ENCODE measurements around the gene GOLPH3L. TPM values are rescaled to one million over a fixed set of nuclear protein-coding genes. Genes with fewer than 3 reads are reported as not detected.
A peak's percentile ranks its signal among the peaks of the same experiment; 100 is the strongest.
"Not testable (repeated sequence)": the region's sequence is repeated elsewhere in the genome, so short reads cannot be mapped to it uniquely, and the experiment has no call there.

The GOLPH3L gene
- total RNA-seq, 1 donor from 2014 or later, result 14.5 TPM

GRCh38 chr1:150629115-150629928 lies 67.6 kb downstream of the GOLPH3L start, which contains the start of gene ENSA:
Gene ENSA (minus strand): TSS chr1:150629612. CDS start chr1:150629470, 142 bp downstream.
- no peak within 1 kb of the TSS for H3K27ac Mint-ChIP-seq (ENCODE audit: unreplicated experiment)
- no peaks in the 10 kb centered on the region for H3K36me3 Mint-ChIP-seq (ENCODE audit: unreplicated experiment)
- peaks cover 5% of the 10 kb centered on the region for H3K9me3 Mint-ChIP-seq (ENCODE audit: unreplicated experiment)
- DNase-seq, result peak; percentile 95
- peaks cover 17% of the 10 kb centered on the region for H3K4me1 Mint-ChIP-seq (ENCODE audit: low read depth, unreplicated experiment)
- TF ChIP-seq CTCF (IDR thresholded peaks at IDR 0.05; ENCODE audit: partially characterized antibody, unreplicated experiment), result no peak
- H3K27me3 Mint-ChIP-seq (ENCODE audit: unreplicated experiment), result peaks cover 2% of the 10 kb centered on the region
- H3K4me3 Mint-ChIP-seq (ENCODE audit: unreplicated experiment), result no peak within 1 kb of the TSS

GRCh38 chr1:150628766-150629114 lies 68.2 kb downstream of the GOLPH3L start:
- no peak for TF ChIP-seq CTCF (IDR thresholded peaks at IDR 0.05; ENCODE audit: partially characterized antibody, unreplicated experiment)
- Mint-ChIP-seq H3K9me3 (ENCODE audit: unreplicated experiment) (peaks cover 5% of the 10 kb centered on the region), H3K4me1 (ENCODE audit: low read depth, unreplicated experiment) (peaks cover 13% of the 10 kb centered on the region), H3K27me3 (ENCODE audit: unreplicated experiment) (peaks cover 2% of the 10 kb centered on the region), H3K27ac (ENCODE audit: unreplicated experiment) (no peak overlapping the region), H3K4me3 (ENCODE audit: unreplicated experiment) (no peak overlapping the region), H3K36me3 (ENCODE audit: unreplicated experiment) (no peaks in the 10 kb centered on the region)
- DNase-seq, result no peak

- peaks cover 9% of the 10 kb centered on the region for H3K4me1 Mint-ChIP-seq (ENCODE audit: low read depth, unreplicated experiment)
- H3K27me3 Mint-ChIP-seq (ENCODE audit: unreplicated experiment), result peaks cover 2% of the 10 kb centered on the region
- DNase-seq, result no peak
- peaks cover 5% of the 10 kb centered on the region for H3K9me3 Mint-ChIP-seq (ENCODE audit: unreplicated experiment)
- H3K36me3 Mint-ChIP-seq (ENCODE audit: unreplicated experiment), result no peaks in the 10 kb centered on the region
- H3K4me3 Mint-ChIP-seq (ENCODE audit: unreplicated experiment), result peak overlapping the region; percentile 49
- no peak for TF ChIP-seq CTCF (IDR thresholded peaks at IDR 0.05; ENCODE audit: partially characterized antibody, unreplicated experiment)
- H3K27ac Mint-ChIP-seq (ENCODE audit: unreplicated experiment), result peak overlapping the region; percentile 11
Observed at GRCh38 chr1:150627826-150628410, 69.0 kb downstream of the GOLPH3L start.

- H3K27me3 Mint-ChIP-seq (ENCODE audit: unreplicated experiment), result peaks cover 2% of the 10 kb centered on the region
- peaks cover 5% of the 10 kb centered on the region for H3K4me1 Mint-ChIP-seq (ENCODE audit: low read depth, unreplicated experiment)
- H3K36me3 Mint-ChIP-seq (ENCODE audit: unreplicated experiment), result no peaks in the 10 kb centered on the region
- H3K9me3 Mint-ChIP-seq (ENCODE audit: unreplicated experiment), result peaks cover 3% of the 10 kb centered on the region
- no peak for TF ChIP-seq CTCF (IDR thresholded peaks at IDR 0.05; ENCODE audit: partially characterized antibody, unreplicated experiment)
- no peak for DNase-seq
- no peak overlapping the region for H3K4me3 Mint-ChIP-seq (ENCODE audit: unreplicated experiment)
- no peak overlapping the region for H3K27ac Mint-ChIP-seq (ENCODE audit: unreplicated experiment)
Observed at GRCh38 chr1:150626150-150626549, 70.8 kb downstream of the GOLPH3L start.

- DNase-seq; H3K9me3 Mint-ChIP-seq (ENCODE audit: unreplicated experiment); H3K4me1 Mint-ChIP-seq (ENCODE audit: low read depth, unreplicated experiment); H3K27ac Mint-ChIP-seq (ENCODE audit: unreplicated experiment); H3K36me3 Mint-ChIP-seq (ENCODE audit: unreplicated experiment); H3K27me3 Mint-ChIP-seq (ENCODE audit: unreplicated experiment): not testable (repeated sequence)
- peak overlapping the region; percentile 67 for H3K4me3 Mint-ChIP-seq (ENCODE audit: unreplicated experiment)
Observed at GRCh38 chr1:150624546-150624945, 72.4 kb downstream of the GOLPH3L start.

- H3K27ac Mint-ChIP-seq (ENCODE audit: unreplicated experiment); H3K9me3 Mint-ChIP-seq (ENCODE audit: unreplicated experiment); H3K27me3 Mint-ChIP-seq (ENCODE audit: unreplicated experiment); H3K4me1 Mint-ChIP-seq (ENCODE audit: low read depth, unreplicated experiment); H3K36me3 Mint-ChIP-seq (ENCODE audit: unreplicated experiment); DNase-seq; H3K4me3 Mint-ChIP-seq (ENCODE audit: unreplicated experiment): not testable (repeated sequence)
Observed at GRCh38 chr1:150624134-150624533, 72.8 kb downstream of the GOLPH3L start.

All from glutamatergic neuron (in vitro differentiated cells).